Esophagus squamous epithelium (tissue), 4 donors: ENCODE results near the gene UBE2L5.

Experiments
- POLR2A ChIP-seq, 4 donors: fragments of 450-650 bp; IDR thresholded peaks; one replicate each; pipeline ENCODE4 v1.6.1; 2017; ENCODE audit warnings: antibody characterized with exemption in 4 of 4, mild to moderate bottlenecking in 4 of 4, moderate library complexity in 3 of 4
- TF ChIP-seq, protein P1 (sequence below), 6 experiments: fragments of 450-650 bp in 4 of 6; fragments of 200-600 bp in 2 of 6; sonication (generic) in 2 of 6; IDR thresholded peaks; one replicate each; pipeline ENCODE4 v1.5.1; 2016 to 2019; ENCODE audit warnings: antibody characterized with exemption in 6 of 6, mild to moderate bottlenecking in 4 of 6, moderate library complexity in 4 of 6

DNA sequence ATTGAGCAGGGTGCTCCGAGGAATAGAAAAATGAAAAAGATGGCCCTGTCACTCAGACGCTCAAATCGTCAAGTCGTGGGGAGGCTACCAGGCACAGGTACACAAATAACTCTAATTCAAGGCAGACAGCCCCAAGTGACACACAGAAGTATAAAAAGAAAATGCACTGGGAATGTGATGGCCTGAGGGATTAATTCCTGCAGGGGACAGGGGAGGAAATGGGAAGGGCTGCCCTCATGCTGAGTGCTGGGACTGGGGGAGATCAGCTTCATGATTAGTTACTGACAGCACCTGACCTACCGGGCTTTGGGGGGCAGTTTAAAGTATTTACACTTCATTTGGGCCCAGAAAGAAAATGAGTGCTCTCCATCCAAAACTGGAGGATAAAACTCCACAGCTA lies 20.9 kb upstream of the UBE2L5 start:
- TF ChIP-seq, protein P1, sequence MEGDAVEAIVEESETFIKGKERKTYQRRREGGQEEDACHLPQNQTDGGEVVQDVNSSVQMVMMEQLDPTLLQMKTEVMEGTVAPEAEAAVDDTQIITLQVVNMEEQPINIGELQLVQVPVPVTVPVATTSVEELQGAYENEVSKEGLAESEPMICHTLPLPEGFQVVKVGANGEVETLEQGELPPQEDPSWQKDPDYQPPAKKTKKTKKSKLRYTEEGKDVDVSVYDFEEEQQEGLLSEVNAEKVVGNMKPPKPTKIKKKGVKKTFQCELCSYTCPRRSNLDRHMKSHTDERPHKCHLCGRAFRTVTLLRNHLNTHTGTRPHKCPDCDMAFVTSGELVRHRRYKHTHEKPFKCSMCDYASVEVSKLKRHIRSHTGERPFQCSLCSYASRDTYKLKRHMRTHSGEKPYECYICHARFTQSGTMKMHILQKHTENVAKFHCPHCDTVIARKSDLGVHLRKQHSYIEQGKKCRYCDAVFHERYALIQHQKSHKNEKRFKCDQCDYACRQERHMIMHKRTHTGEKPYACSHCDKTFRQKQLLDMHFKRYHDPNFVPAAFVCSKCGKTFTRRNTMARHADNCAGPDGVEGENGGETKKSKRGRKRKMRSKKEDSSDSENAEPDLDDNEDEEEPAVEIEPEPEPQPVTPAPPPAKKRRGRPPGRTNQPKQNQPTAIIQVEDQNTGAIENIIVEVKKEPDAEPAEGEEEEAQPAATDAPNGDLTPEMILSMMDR (IDR thresholded peaks at IDR 0.05), result no peak
- TF ChIP-seq POLR2A (IDR thresholded peaks at IDR 0.05), result no peak
